K562 (cell line): ENCODE data around the gene SLC30A1. TPM values are rescaled to one million over a fixed set of nuclear protein-coding genes. Genes with fewer than 3 reads are reported as not detected.

Experiments
- ADNP ChIP-seq: fragments of 200-800 bp; sonication (Bioruptor generic); IDR thresholded peaks from 2 replicates; pipeline ENCODE4 v1.6.1; 2016; ENCODE audit warnings: missing genetic modification characterization, missing compliant biosample characterization
- GATAD2A ChIP-seq: fragments of 450-650 bp; IDR thresholded peaks from 2 replicates; pipeline ENCODE4 v1.6.1; 2017
- GMEB1 ChIP-seq: fragments of 250-450 bp; sonication (Bioruptor Pico); IDR thresholded peaks from 2 replicates; pipeline ENCODE4 v1.4.0; 2020; ENCODE audit warnings: mild to moderate bottlenecking
- KDM1A ChIP-seq, 2 experiments: fragments of 450-650 bp; IDR thresholded peaks; 2 replicates each; pipeline ENCODE4 v1.6.1; 2016; ENCODE audit warnings: mild to moderate bottlenecking in 2 of 2
- PHF20 ChIP-seq: fragments of 450-650 bp; IDR thresholded peaks from 2 replicates; pipeline ENCODE4 v1.6.1; 2018; ENCODE audit not compliant: partially characterized antibody
- PHF8 ChIP-seq: fragments of 200-600 bp; sonication (generic); IDR thresholded peaks from 2 replicates; pipeline ENCODE4 v1.6.1; 2012; ENCODE audit warnings: mixed run types, mild to moderate bottlenecking, inconsistent platforms, low read length, moderate library complexity, borderline replicate concordance
- RBM25 ChIP-seq: fragments of 200-400 bp; formaldehyde crosslinking; IDR thresholded peaks from 2 replicates; pipeline ENCODE4 v1.6.1; 2018; ENCODE audit warnings: low read length, low read depth, moderate library complexity; ENCODE audit not compliant: severe bottlenecking
- RCOR1 ChIP-seq, 2 experiments: IDR thresholded peaks; 2 replicates each; pipeline ENCODE4 v1.6.1; 2012; ENCODE audit warnings: low read depth in 2 of 2, low read length in 2 of 2, borderline replicate concordance in 1 of 2, improper control_type of control experiment in 1 of 2
- SFPQ ChIP-seq: fragments of 200-400 bp; formaldehyde crosslinking; IDR thresholded peaks from 2 replicates; pipeline ENCODE4 v1.6.1; 2017; ENCODE audit warnings: mild to moderate bottlenecking, low read depth, low read length, moderate library complexity
- SIX5 ChIP-seq, 2 experiments: IDR thresholded peaks; 2 replicates each; pipeline ENCODE4 v1.6.1; 2011; ENCODE audit warnings: low read length in 2 of 2, borderline replicate concordance in 1 of 2, low read depth in 1 of 2, mild to moderate bottlenecking in 1 of 2, moderate library complexity in 1 of 2; ENCODE audit not compliant: insufficient read depth in 1 of 2
- SNRNP70 ChIP-seq: fragments of 200-400 bp; formaldehyde crosslinking; optimal IDR thresholded peaks from 2 replicates; pipeline ENCODE3; 2017; ENCODE audit warnings: low read depth, low read length
- ZNF263 ChIP-seq: sonication (generic); formaldehyde crosslinking; IDR thresholded peaks from 2 replicates; pipeline ENCODE4 v1.8.0; 2022; ENCODE audit warnings: mild to moderate bottlenecking, missing genetic modification reagents, borderline replicate concordance
- ZNF316 ChIP-seq: fragments of 450-650 bp; IDR thresholded peaks from 2 replicates; pipeline ENCODE4 v1.6.1; 2016
- ZNF431 ChIP-seq: sonication (generic); formaldehyde crosslinking; IDR thresholded peaks from 2 replicates; pipeline ENCODE4 v1.8.0; 2022; ENCODE audit warnings: mild to moderate bottlenecking, missing genetic modification reagents
- ZNF77 ChIP-seq: fragments of 250-450 bp; sonication (Bioruptor Pico); IDR thresholded peaks from 2 replicates; pipeline ENCODE4 v1.5.0; 2020
- polyA plus RNA-seq, 8 experiments: library from polyadenylated mRNA; depleted of rRNA in 4 of 8; stranded (reverse) in 5 of 8; unstranded in 3 of 8; fragments of >200 nt; fragmentation: Nextera tagmentation in 2 of 8; fragmentation: Illumina TruSeq in 1 of 8; extraction: Ambion mirVana in 2 of 8; extraction: Trizol in 1 of 8; gene quantifications; 2 replicates each; pipeline versions ENCODE4 v1.2.1 to v1.2.3, GENCODE V29; 2011 to 2014; ENCODE audit warnings: inconsistent platforms in 1 of 8, missing spikeins in 1 of 8
- total RNA-seq, 7 experiments: library from RNA; depleted of rRNA in 6 of 7; stranded (reverse); fragments of >200 nt in 6 of 7; fragmentation: Illumina TruSeq in 2 of 7; extraction: Trizol in 2 of 7; gene quantifications; 2 replicates each; pipeline versions ENCODE4 v1.2.1 to v1.2.3, GENCODE V29; 2011 to 2021; ENCODE audit warnings: low replicate concordance in 1 of 7
- TF ChIP-seq, protein P1 (sequence below), 2 experiments: fragments of 450-650 bp in 1 of 2; sonication (generic) in 1 of 2; formaldehyde crosslinking in 1 of 2; IDR thresholded peaks in 1 of 2; conservative IDR thresholded peaks in 1 of 2; 2 replicates each; pipeline versions ENCODE4 v1.6.1 to v1.8.1; 2016 to 2023; ENCODE audit warnings: mild to moderate bottlenecking in 2 of 2, moderate library complexity in 2 of 2, inconsistent platforms in 1 of 2, missing genetic modification reagents in 1 of 2
- TF ChIP-seq, protein P2 (sequence below): fragments of 250-450 bp; sonication (Bioruptor Pico); IDR thresholded peaks from 2 replicates; pipeline ENCODE4 v1.5.0; 2021; ENCODE audit warnings: mild to moderate bottlenecking, moderate library complexity

Gene SLC30A1
- total and polyA plus RNA-seq, 9 of the 15 experiments (the other 6 are each of a cell fraction or from before 2014, with no cell fraction given), result 4.1 to 14.4 (median 6.6) TPM

- TF ChIP-seq SIX5 (IDR thresholded peaks at IDR 0.05; ENCODE audit: borderline replicate concordance in 1 of 2, insufficient read depth in 1 of 2, low read depth in 1 of 2, low read length in 2 of 2), result no peak
- TF ChIP-seq PHF20, result peak; percentile 71
- TF ChIP-seq RBM25, result peak; percentile 95
- no peak for TF ChIP-seq ZNF77 (CRISPR knock-in tag)
- peak; percentile 71 for TF ChIP-seq ZNF316
- no peak for TF ChIP-seq ZNF263 (CRISPR knock-in tag)
- TF ChIP-seq RCOR1 (IDR thresholded peaks at IDR 0.05; ENCODE audit: borderline replicate concordance in 1 of 2, low read depth in 2 of 2, low read length in 2 of 2), result peak; percentile 14 to 85; a peak in 2 of 4 replicates
- TF ChIP-seq SNRNP70, result no peak
- peak; percentile 78 to 92 for TF ChIP-seq KDM1A (IDR thresholded peaks at IDR 0.05)
- no peak for TF ChIP-seq SFPQ
- no peak for TF ChIP-seq GATAD2A
- TF ChIP-seq, protein P1, sequence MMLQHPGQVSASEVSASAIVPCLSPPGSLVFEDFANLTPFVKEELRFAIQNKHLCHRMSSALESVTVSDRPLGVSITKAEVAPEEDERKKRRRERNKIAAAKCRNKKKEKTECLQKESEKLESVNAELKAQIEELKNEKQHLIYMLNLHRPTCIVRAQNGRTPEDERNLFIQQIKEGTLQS (IDR thresholded peaks at IDR 0.05), result peak; percentile 65
- TF ChIP-seq, protein P1 (CRISPR knock-in tag; conservative IDR thresholded peaks at IDR 0.05), result no peak
- TF ChIP-seq GMEB1 (CRISPR knock-in tag), result no peak
- TF ChIP-seq, protein P2, sequence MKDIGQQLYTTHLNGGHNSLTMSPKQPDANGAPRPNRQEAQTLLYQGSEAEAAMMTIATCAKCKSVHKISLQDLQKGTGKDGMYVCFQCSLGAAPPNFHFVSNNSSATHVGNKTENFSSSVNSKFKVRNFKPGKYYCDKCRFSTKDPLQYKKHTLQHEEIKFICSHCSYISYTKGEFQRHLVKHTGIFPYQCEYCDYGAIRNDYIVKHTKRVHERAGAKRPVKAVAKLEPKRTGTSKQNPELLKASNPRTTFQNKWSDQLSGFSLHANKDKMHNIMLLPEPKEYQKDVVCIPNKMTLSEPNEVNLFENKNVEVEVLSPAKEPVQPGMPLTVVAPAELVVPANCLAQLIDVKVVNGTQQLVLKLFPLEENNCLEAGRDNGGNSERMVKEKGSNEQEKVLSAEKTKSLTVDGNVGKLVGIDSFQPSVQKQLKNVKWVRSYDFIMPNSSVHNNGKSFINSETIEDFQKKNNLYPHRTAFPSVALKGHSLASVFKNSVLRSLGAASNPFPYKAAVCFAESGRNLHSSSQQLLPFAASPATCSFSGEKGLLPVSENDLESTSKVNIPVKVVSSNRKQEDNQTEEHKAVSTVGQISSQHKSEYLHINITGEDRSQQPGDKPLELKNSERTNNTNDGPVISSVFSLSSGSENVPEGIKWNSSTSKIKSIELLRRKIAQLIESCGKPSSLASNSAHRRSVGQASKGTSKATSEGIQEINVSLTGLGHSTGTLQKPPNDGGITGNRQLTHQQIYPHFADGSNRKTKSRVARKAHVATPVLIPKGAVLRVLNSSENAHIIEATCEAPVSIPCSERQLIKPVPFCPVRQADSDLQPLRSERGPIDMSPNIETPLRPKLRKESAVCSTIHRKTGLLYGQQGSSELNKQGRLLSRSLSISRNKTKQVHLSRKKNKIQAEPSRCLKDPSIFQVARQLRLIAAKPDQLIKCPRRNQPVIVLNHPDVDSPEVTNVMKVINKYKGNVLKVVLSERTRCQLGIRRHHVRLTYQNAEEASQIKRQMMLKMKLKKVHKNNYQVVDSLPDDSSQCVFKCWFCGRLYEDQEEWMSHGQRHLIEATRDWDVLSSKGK (CRISPR knock-in tag), result no peak
- no peak for TF ChIP-seq PHF8
- TF ChIP-seq ZNF431, result no peak
- peak; percentile 83 for TF ChIP-seq ADNP (tag)
Observed at GRCh38 chr1:211610779-211611556, 32.0 kb upstream of the SLC30A1 start (continued).
